GM13976 (cell line): ENCODE measurements around the gene REPS2.

Experiments used
- DNase-seq: peaks from one replicate; pipeline ENCODE4 v3.0.0; 2012; ENCODE audit warnings: low spot score
- CTCF ChIP-seq: IDR thresholded peaks from 2 replicates; pipeline ENCODE4 v1.5.1; 2012; ENCODE audit warnings: borderline replicate concordance, mild to moderate bottlenecking; ENCODE audit not compliant: insufficient read depth; ENCODE audit errors: extremely low read depth, missing control alignments, control extremely low read depth
- in situ Hi-C: fragments of 300-500 bp; cut with MboI; formaldehyde crosslinking; loops from one replicate; pipeline ENCODE4 v1.12.0; 2022; ENCODE audit warnings: low sequenced_read_pairs, mixed read lengths, inconsistent platforms; ENCODE audit not compliant: unreplicated experiment

Gene REPS2

GRCh38 chrX:17081511-17081910, 135.1 kb downstream of the REPS2 start:
- no peak for DNase-seq
- TF ChIP-seq CTCF, result no peak
- in situ Hi-C loops, result no loop called here

DNA sequence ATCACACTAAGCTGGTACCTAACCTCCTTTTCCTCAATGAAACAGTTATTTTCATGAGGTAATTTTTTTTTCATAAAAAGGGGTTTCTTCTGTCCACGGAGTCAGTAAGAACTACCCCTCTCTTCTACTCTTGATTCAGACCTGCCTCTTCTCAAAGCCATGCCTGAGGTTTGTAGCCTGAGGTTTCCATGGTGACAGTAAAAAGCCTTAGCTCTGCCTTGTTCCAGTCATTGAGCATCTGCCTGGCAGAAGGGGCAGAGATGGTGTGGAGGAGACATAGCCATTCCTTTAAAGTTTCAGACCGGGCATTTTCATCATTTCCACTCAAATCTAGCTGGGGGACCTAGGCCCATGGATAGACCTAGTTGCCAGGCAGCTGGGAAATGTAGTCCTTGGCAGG, 135.5 kb downstream of the REPS2 start:
- DNase-seq, result no peak
- no peak for TF ChIP-seq CTCF
- in situ Hi-C loops, result no loop called here

DNA sequence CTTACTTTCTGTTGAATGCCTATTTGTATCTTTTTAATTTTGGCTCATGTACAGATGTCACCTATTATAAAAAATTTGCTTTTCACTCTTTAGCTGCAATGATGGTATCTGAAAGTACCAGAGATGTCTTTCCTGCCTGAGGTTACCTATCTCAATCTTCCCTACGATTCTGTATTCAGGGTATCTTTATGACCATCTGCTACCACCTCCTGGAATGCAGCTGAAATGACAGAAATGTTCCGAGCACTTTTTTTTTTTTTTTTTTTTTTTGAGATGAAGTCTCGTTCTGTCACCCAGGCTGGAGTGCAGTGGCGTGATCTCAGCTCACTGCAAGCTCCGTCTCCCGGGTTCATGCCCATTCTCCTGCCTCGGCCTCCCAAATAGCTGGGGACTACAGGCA, 136.4 kb downstream of the REPS2 start:
- no peak for TF ChIP-seq CTCF
- in situ Hi-C loops, result no loop called here
- no peak for DNase-seq

DNA sequence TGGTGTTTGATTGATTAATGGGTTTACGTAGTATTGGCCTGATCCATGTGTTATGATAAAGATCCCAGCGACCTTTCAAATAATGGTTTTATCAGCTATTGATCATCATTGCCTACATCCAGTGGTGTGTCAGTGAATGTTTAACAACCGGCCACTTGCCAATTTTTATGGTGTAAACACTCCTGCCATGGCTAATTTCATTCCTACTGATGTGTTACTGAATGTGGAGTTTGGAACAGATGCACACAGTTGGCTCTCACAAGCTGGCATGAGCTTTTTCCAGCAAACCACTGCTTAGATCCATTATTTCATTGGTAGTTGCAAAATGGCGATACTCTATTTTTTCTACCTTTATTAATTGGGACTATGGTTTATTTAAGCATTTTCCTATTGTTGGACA, 139.9 kb downstream of the REPS2 start:
- in situ Hi-C loops, result no loop called here
- no peak for DNase-seq
- no peak for TF ChIP-seq CTCF

- no peak for DNase-seq
- TF ChIP-seq CTCF, result no peak
- in situ Hi-C loops, result no loop called here
Observed at GRCh38 chrX:17095161-17095560, 148.7 kb downstream of the REPS2 start.

DNA sequence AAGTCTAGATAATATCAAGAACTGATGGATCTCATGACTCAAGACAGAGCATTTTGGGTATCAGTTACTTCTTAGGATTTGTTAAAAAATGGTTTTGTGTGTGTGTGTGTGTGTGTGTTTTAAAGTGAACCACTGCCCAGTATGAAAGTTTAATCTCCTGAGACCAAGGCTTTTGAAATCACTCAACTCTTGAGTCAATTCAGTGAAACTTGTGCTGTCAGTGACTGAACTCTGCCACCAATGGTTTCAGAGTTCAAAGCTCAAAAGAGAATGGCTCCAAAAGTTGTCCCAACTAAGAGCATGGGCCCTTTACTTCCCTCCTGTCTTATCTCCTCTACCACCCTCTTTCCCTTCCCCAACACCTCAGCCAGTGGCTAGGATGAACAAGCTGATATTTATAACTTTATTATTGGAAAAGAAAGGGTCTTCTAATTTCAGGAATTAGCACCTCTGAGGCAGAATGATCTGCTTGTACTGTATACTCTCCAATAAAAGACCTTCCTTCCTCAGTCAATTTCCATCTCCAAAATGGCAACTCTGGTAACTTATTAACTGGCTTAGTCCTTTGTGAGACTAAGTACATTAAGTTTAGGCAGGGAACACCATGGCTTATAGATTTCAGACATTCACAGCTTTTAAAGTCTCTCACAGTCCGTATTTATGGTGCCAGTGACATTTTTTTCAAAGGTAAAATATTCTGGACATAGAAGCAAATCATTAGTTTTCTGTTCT, 152.2 kb downstream of the REPS2 start:
- TF ChIP-seq CTCF, result no peak
- no peak for DNase-seq
- in situ Hi-C loops, result no loop called here
